Measurements from ENCODE around the gene CEP44. TPM values are rescaled to one million over a fixed set of nuclear protein-coding genes. Genes with fewer than 3 reads are reported as not detected.
A peak's percentile ranks its signal among the peaks of the same experiment; 100 is the strongest.

CEP44 gene
- total and polyA plus RNA-seq, 7 donors = 3.4 to 8.1 (median 7.3) TPM

- WGBS, 3 donors = 78 to 86% (median 78%) methylated on average over 1 of the region's 1 CpG
- ATAC-seq = no peak
- no peaks in the 10 kb centered on the region for H3K4me1 ChIP-seq
- no peak overlapping the region for H3K27ac ChIP-seq
- H3K4me3 ChIP-seq = no peak overlapping the region
- intact Hi-C loops (cut with DNase I) = loop anchor here in 1 of 2 donors (5.0 kb wide), 1 partner anchor 89 kb away; no protein-coding TSS in a partner anchor
- TF ChIP-seq CTCF (IDR thresholded peaks at IDR 0.05) = no peak
- no peaks in the 10 kb centered on the region for H3K9me3 ChIP-seq
- no peak for DNase-seq
- no peaks in the 10 kb centered on the region for H3K27me3 ChIP-seq (ENCODE audit: insufficient read depth in 3 of 3, low read length in 2 of 3)
- peaks cover 0 to 41% of the 10 kb centered on the region in 2 donors for H3K36me3 ChIP-seq (ENCODE audit: insufficient read depth in 1 of 2, low read depth in 1 of 2)
Measured at GRCh38 chr4:174316546-174316945, 32.8 kb downstream of the CEP44 start.

GRCh38 chr4:174316954-174317353 is 33.2 kb downstream of the CEP44 start:
- ATAC-seq = no peak
- no peaks in the 10 kb centered on the region for H3K4me1 ChIP-seq
- intact Hi-C loops (cut with DNase I) = loop anchor here in 1 of 2 donors (5.0 kb wide), 1 partner anchor 90 kb away; no protein-coding TSS in a partner anchor
- no peak for TF ChIP-seq CTCF (IDR thresholded peaks at IDR 0.05)
- H3K36me3 ChIP-seq (ENCODE audit: insufficient read depth in 1 of 2, low read depth in 1 of 2) = peaks cover 0 to 37% of the 10 kb centered on the region in 2 donors
- 71 to 73% (median 71%) methylated on average over 2 of the region's 2 CpGs for WGBS, 3 donors
- no peaks in the 10 kb centered on the region for H3K27me3 ChIP-seq (ENCODE audit: insufficient read depth in 3 of 3, low read length in 2 of 3)
- no peak overlapping the region for H3K4me3 ChIP-seq
- no peaks in the 10 kb centered on the region for H3K9me3 ChIP-seq
- DNase-seq = no peak
- no peak overlapping the region for H3K27ac ChIP-seq

- Histone ChIP-seq H3K4me1 (no peaks in the 10 kb centered on the region), H3K9me3 (no peaks in the 10 kb centered on the region), H3K4me3 (no peak overlapping the region), H3K27ac (no peak overlapping the region), H3K27me3 (ENCODE audit: insufficient read depth in 3 of 3, low read length in 2 of 3) (no peaks in the 10 kb centered on the region), H3K36me3 (ENCODE audit: insufficient read depth in 1 of 2, low read depth in 1 of 2) (peaks cover 0 to 32% of the 10 kb centered on the region in 2 donors)
- ATAC-seq = no peak
- DNase-seq = no peak
- TF ChIP-seq CTCF (IDR thresholded peaks at IDR 0.05) = no peak
- intact Hi-C loops (cut with DNase I) = loop anchor here in 1 of 2 donors (5.0 kb wide), 1 partner anchor 90 kb away; no protein-coding TSS in a partner anchor
Measured at GRCh38 chr4:174317531-174317930, 33.8 kb downstream of the CEP44 start.

DNA sequence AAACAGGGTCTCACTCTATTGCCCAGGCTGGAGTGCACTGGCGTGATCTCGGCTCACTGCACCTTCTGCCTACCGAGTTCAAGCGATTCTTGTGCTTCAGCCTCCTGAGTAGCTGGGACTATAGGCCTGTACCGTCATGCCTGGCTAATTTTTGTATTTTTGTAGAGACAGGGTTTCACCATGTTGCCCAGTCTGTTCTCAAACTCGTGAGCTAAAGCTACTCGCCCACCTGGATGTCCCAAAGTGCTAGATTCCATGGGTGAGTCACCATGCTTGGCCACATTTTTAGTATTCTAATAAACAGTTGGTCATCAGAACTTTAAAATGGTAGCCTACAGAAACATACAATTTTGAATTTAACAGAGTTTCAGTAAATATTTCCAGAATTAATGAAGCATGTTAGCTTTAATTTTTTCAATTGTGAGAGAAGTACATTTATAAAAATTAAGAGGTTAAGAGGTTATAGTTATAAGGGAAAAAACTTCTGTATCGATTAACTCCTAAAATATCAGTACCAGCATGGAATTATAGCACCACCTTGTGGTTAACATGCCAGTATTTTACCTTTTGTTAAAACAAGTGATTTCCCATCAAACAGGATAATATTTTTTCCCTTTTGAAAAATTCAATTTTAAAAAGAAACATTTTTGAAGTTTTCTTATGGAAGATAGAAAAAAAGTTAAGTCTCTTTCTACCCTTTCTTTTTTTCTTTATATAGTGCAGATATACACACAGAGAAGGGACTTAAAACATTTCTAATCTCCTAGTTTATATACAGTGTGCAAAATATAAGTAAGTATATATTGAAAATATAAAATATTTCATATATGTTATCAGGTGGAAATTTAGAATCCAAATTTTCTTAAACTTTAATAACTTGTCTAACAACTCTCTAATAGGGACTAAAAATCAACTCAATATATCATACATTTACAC is 35.4 kb downstream of the CEP44 start:
- Histone ChIP-seq H3K4me3 (no peak overlapping the region), H3K36me3 (ENCODE audit: insufficient read depth in 1 of 2, low read depth in 1 of 2) (peaks cover 0 to 30% of the 10 kb centered on the region in 2 donors), H3K27me3 (ENCODE audit: insufficient read depth in 3 of 3, low read length in 2 of 3) (no peaks in the 10 kb centered on the region), H3K27ac (no peak overlapping the region), H3K4me1 (no peaks in the 10 kb centered on the region), H3K9me3 (no peaks in the 10 kb centered on the region)
- DNase-seq = no peak
- intact Hi-C loops (cut with DNase I) = loop anchor here in 1 of 2 donors (5.0 kb wide), 1 partner anchor 92 kb away; no protein-coding TSS in a partner anchor
- WGBS, 3 donors = 74 to 82% (median 78%) methylated on average over 8 of the region's 8 CpGs
- ATAC-seq = no peak
- peak; percentile 74 for TF ChIP-seq CTCF (IDR thresholded peaks at IDR 0.05)
